ENCODE data around the gene APOA4. TPM values are rescaled to one million over a fixed set of nuclear protein-coding genes. Genes with fewer than 3 reads are reported as not detected.

APOA4 gene
- total RNA-seq, 1 donor from 2014 or later: not detected

- TF ChIP-seq CTCF (IDR thresholded peaks at IDR 0.05): no peak
- Mint-ChIP-seq H3K4me1 (ENCODE audit: low read depth) (no peaks in the 10 kb centered on the region), H3K27me3 (ENCODE audit: low read depth) (peaks cover 18% of the 10 kb centered on the region), H3K4me3 (ENCODE audit: unreplicated experiment) (no peak overlapping the region), H3K27ac (ENCODE audit: unreplicated experiment) (no peak overlapping the region), H3K9me3 (ENCODE audit: low read depth) (no peaks in the 10 kb centered on the region), H3K36me3 (ENCODE audit: low read depth) (no peaks in the 10 kb centered on the region)
- no peak for DNase-seq (ENCODE audit: low spot score)
Measured at GRCh38 chr11:116800610-116801009, 22.5 kb downstream of the APOA4 start.

GRCh38 chr11:116798368-116798767 is 24.7 kb downstream of the APOA4 start:
- Mint-ChIP-seq H3K27me3 (ENCODE audit: low read depth) (peaks cover 14% of the 10 kb centered on the region), H3K4me1 (ENCODE audit: low read depth) (no peaks in the 10 kb centered on the region), H3K27ac (ENCODE audit: unreplicated experiment) (no peak overlapping the region), H3K9me3 (ENCODE audit: low read depth) (no peaks in the 10 kb centered on the region), H3K4me3 (ENCODE audit: unreplicated experiment) (no peak overlapping the region), H3K36me3 (ENCODE audit: low read depth) (no peaks in the 10 kb centered on the region)
- DNase-seq (ENCODE audit: low spot score): no peak
- no peak for TF ChIP-seq CTCF (IDR thresholded peaks at IDR 0.05)

- Mint-ChIP-seq H3K4me3 (ENCODE audit: unreplicated experiment) (no peak overlapping the region), H3K9me3 (ENCODE audit: low read depth) (no peaks in the 10 kb centered on the region), H3K27ac (ENCODE audit: unreplicated experiment) (no peak overlapping the region), H3K27me3 (ENCODE audit: low read depth) (peaks cover 13% of the 10 kb centered on the region), H3K36me3 (ENCODE audit: low read depth) (no peaks in the 10 kb centered on the region), H3K4me1 (ENCODE audit: low read depth) (no peaks in the 10 kb centered on the region)
- TF ChIP-seq CTCF (IDR thresholded peaks at IDR 0.05): no peak
- DNase-seq (ENCODE audit: low spot score): no peak
Measured at GRCh38 chr11:116797816-116798215, 25.3 kb downstream of the APOA4 start.

GRCh38 chr11:116796548-116796947 is 26.6 kb downstream of the APOA4 start:
- DNase-seq (ENCODE audit: low spot score): no peak
- Mint-ChIP-seq H3K4me1 (ENCODE audit: low read depth) (no peaks in the 10 kb centered on the region), H3K27ac (ENCODE audit: unreplicated experiment) (no peak overlapping the region), H3K9me3 (ENCODE audit: low read depth) (no peaks in the 10 kb centered on the region), H3K36me3 (ENCODE audit: low read depth) (no peaks in the 10 kb centered on the region), H3K27me3 (ENCODE audit: low read depth) (peaks cover 9% of the 10 kb centered on the region), H3K4me3 (ENCODE audit: unreplicated experiment) (no peak overlapping the region)
- TF ChIP-seq CTCF (IDR thresholded peaks at IDR 0.05): no peak

- no peak overlapping the region for H3K27ac Mint-ChIP-seq (ENCODE audit: unreplicated experiment)
Measured at GRCh38 chr11:116794851-116795250, 28.3 kb downstream of the APOA4 start.

More at GRCh38 chr11:116794851-116795250, 28.3 kb downstream of the APOA4 start:
- Mint-ChIP-seq H3K27me3 (ENCODE audit: low read depth) (peaks cover 4% of the 10 kb centered on the region), H3K4me1 (ENCODE audit: low read depth) (peaks cover 6% of the 10 kb centered on the region), H3K9me3 (ENCODE audit: low read depth) (no peaks in the 10 kb centered on the region), H3K4me3 (ENCODE audit: unreplicated experiment) (no peak overlapping the region), H3K36me3 (ENCODE audit: low read depth) (no peaks in the 10 kb centered on the region)
- TF ChIP-seq CTCF (IDR thresholded peaks at IDR 0.05): no peak
- DNase-seq (ENCODE audit: low spot score): no peak
